Brain pericyte (primary cell): Measurements from ENCODE around the gene P2RX4.
"Not testable (repeated sequence)": the region's sequence is repeated elsewhere in the genome, so short reads cannot be mapped to it uniquely, and the experiment has no call there.

Source experiments
- DNase-seq: peaks from one replicate; pipeline ENCODE4 v3.0.0-alpha.2; 2012; ENCODE audit warnings: low read depth, low spot score

The P2RX4 gene

GRCh38 chr12:121241156-121241970 is 31.4 kb downstream of the P2RX4 start:
- DNase-seq: no peak

GRCh38 chr12:121245031-121245430 is 35.1 kb downstream of the P2RX4 start:
- DNase-seq: no peak

- no peak for DNase-seq
Observed at GRCh38 chr12:121245951-121246350, 36.0 kb downstream of the P2RX4 start.

GRCh38 chr12:121246893-121247557 is 37.1 kb downstream of the P2RX4 start:
- DNase-seq: no peak

- no peak for DNase-seq
Observed at GRCh38 chr12:121248622-121249021, 38.7 kb downstream of the P2RX4 start.

- DNase-seq: no peak
Observed at GRCh38 chr12:121250359-121250758, 40.4 kb downstream of the P2RX4 start.

- DNase-seq: no peak
Observed at GRCh38 chr12:121251838-121252237, 41.9 kb downstream of the P2RX4 start.

- no peak for DNase-seq
Observed at GRCh38 chr12:121252712-121253345, 42.9 kb downstream of the P2RX4 start.

GRCh38 chr12:121253638-121254335 is 43.9 kb downstream of the P2RX4 start:
- DNase-seq: no peak

- DNase-seq: no peak
Observed at GRCh38 chr12:121255433-121255832, 45.5 kb downstream of the P2RX4 start.

- DNase-seq: not testable (repeated sequence)
Observed at GRCh38 chr12:121257704-121258449, 47.9 kb downstream of the P2RX4 start.

GRCh38 chr12:121259074-121259473 is 49.1 kb downstream of the P2RX4 start:
- DNase-seq: no peak

GRCh38 chr12:121260091-121260490 is 50.2 kb downstream of the P2RX4 start:
- no peak for DNase-seq

GRCh38 chr12:121261398-121261797 is 51.5 kb downstream of the P2RX4 start:
- no peak for DNase-seq

- DNase-seq: no peak
Observed at GRCh38 chr12:121263206-121263935, 53.4 kb downstream of the P2RX4 start.

GRCh38 chr12:121264135-121264534 is 54.2 kb downstream of the P2RX4 start:
- no peak for DNase-seq

- no peak for DNase-seq
Observed at GRCh38 chr12:121264951-121265515, 55.1 kb downstream of the P2RX4 start.

GRCh38 chr12:121267822-121268221 is 57.9 kb downstream of the P2RX4 start:
- no peak for DNase-seq

- no peak for DNase-seq
Observed at GRCh38 chr12:121273364-121273896, 63.5 kb downstream of the P2RX4 start.
